ENCODE results near the gene AFF4. TPM values are rescaled to one million over a fixed set of nuclear protein-coding genes. Genes with fewer than 3 reads are reported as not detected.

Gene AFF4
- total and polyA plus RNA-seq, 9 of the 15 experiments (the other 6 are each of a cell fraction or from before 2014, with no cell fraction given), result 1.7 to 25.8 (median 17.9) TPM

DNA sequence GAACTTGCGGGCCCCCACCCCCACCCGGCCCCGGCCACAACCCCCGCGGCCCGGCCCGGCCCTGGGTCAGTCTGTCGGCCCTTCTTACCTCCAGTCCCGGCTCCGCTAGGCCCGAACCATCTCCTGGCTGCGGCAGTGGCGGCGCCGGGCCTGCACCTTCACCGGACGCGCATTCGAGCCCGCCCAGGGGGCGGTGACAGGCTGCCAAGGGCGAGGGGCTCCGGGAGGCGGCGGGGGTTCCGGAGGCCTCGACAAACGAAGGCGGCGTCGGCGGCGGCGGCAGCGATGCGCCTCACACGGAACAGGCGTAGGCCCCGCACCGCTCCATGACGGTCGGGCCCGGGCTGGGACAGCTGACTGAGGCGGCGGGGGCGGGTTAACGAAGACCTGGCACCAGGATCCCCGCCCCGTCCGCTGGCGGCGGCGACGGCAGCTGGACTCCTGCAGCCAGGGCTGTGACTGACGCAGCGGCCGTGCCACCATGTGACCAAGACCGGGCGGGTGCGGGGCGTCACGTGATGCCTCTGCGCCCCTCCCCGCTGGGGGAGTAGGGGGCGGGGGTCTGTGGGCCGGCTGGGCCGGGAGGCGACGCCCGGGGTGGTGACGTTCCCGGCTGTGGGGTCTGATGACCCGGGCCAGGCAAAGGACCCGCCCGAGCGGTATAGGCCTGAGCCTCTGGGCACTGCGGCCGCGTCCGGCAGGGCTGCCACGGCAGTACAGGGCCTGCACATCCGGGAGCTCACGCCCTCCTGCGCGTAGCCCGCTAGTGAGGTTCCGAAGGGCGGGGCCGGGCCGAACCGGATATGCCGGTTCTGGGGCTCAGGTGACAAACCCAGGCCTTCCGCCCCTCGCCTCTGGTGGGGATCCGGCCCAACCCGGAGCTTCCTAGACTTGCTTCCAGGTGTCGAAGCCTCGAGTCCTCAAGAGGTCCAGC lies at the start of gene AFF4 (continued):
- no peak for TF ChIP-seq NFIX (CRISPR knock-in tag; IDR thresholded peaks at IDR 0.05; ENCODE audit: low read depth)
- TF ChIP-seq KLF10 (CRISPR knock-in tag; IDR thresholded peaks at IDR 0.05), result no peak
- TF ChIP-seq, protein P1, sequence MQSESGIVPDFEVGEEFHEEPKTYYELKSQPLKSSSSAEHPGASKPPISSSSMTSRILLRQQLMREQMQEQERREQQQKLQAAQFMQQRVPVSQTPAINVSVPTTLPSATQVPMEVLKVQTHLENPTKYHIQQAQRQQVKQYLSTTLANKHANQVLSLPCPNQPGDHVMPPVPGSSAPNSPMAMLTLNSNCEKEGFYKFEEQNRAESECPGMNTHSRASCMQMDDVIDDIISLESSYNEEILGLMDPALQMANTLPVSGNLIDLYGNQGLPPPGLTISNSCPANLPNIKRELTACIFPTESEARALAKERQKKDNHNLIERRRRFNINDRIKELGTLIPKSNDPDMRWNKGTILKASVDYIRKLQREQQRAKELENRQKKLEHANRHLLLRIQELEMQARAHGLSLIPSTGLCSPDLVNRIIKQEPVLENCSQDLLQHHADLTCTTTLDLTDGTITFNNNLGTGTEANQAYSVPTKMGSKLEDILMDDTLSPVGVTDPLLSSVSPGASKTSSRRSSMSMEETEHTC (IDR thresholded peaks at IDR 0.05), result peak; percentile 94
- no peak for TF ChIP-seq RUNX1 (IDR thresholded peaks at IDR 0.05; ENCODE audit: low read depth)
- no peak for TF ChIP-seq FOXK1 (CRISPR knock-in tag; IDR thresholded peaks at IDR 0.05; ENCODE audit: borderline replicate concordance)
- no peak for TF ChIP-seq PTTG1 (tag; IDR thresholded peaks at IDR 0.05; ENCODE audit: low read depth)
- no peak for TF ChIP-seq SMC3 (conservative IDR thresholded peaks at IDR 0.05; ENCODE audit: insufficient read depth, low read depth, low read length)
- TF ChIP-seq, protein P2, sequence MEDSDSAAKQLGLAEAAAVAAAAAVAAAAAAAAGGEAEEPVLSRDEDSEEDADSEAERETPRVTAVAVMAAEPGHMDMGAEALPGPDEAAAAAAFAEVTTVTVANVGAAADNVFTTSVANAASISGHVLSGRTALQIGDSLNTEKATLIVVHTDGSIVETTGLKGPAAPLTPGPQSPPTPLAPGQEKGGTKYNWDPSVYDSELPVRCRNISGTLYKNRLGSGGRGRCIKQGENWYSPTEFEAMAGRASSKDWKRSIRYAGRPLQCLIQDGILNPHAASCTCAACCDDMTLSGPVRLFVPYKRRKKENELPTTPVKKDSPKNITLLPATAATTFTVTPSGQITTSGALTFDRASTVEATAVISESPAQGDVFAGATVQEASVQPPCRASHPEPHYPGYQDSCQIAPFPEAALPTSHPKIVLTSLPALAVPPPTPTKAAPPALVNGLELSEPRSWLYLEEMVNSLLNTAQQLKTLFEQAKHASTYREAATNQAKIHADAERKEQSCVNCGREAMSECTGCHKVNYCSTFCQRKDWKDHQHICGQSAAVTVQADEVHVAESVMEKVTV (CRISPR knock-in tag; IDR thresholded peaks at IDR 0.05), result no peak; the same call in 1 of the 2 replicates
- TF ChIP-seq NR2F6 (CRISPR knock-in tag; IDR thresholded peaks at IDR 0.05), result 0 out of 2 replicates have a peak, but pooled peaks have one; percentile 3
- no peak for TF ChIP-seq MEF2A (IDR thresholded peaks at IDR 0.05; ENCODE audit: control insufficient read depth, low read depth, low read length)
- TF ChIP-seq, protein P3, sequence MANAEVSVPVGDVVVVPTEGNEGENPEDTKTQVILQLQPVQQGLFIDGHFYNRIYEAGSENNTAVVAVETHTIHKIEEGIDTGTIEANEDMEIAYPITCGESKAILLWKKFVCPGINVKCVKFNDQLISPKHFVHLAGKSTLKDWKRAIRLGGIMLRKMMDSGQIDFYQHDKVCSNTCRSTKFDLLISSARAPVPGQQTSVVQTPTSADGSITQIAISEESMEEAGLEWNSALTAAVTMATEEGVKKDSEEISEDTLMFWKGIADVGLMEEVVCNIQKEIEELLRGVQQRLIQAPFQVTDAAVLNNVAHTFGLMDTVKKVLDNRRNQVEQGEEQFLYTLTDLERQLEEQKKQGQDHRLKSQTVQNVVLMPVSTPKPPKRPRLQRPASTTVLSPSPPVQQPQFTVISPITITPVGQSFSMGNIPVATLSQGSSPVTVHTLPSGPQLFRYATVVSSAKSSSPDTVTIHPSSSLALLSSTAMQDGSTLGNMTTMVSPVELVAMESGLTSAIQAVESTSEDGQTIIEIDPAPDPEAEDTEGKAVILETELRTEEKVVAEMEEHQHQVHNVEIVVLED (CRISPR knock-in tag; IDR thresholded peaks at IDR 0.05), result peak; percentile 87
- no peak; the same call in 1 of the 2 replicates for TF ChIP-seq NCOA1 (IDR thresholded peaks at IDR 0.05; ENCODE audit: low read depth)
- TF ChIP-seq RFX7 (CRISPR knock-in tag; IDR thresholded peaks at IDR 0.05), result no peak
- TF ChIP-seq, protein P4, sequence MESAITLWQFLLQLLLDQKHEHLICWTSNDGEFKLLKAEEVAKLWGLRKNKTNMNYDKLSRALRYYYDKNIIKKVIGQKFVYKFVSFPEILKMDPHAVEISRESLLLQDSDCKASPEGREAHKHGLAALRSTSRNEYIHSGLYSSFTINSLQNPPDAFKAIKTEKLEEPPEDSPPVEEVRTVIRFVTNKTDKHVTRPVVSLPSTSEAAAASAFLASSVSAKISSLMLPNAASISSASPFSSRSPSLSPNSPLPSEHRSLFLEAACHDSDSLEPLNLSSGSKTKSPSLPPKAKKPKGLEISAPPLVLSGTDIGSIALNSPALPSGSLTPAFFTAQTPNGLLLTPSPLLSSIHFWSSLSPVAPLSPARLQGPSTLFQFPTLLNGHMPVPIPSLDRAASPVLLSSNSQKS (CRISPR knock-in tag; IDR thresholded peaks at IDR 0.05), result no peak
- no peak for TF ChIP-seq ZEB2 (IDR thresholded peaks at IDR 0.05)

All from K562 (cell line).